Gastroesophageal sphincter (tissue), 3 donors: ENCODE measurements around the gene BCLAF1.

ENCODE experiments used
- CTCF ChIP-seq, 4 experiments: fragments of 200-600 bp in 2 of 4; fragments of 450-650 bp in 2 of 4; sonication (generic) in 1 of 4; IDR thresholded peaks; one replicate each; pipeline ENCODE4 v1.5.1; 2017 to 2019; ENCODE audit warnings: antibody characterized with exemption in 4 of 4, mild to moderate bottlenecking in 2 of 4, moderate library complexity in 2 of 4
- POLR2A ChIP-seq, 2 donors: fragments of 450-650 bp; IDR thresholded peaks; one replicate each; pipeline ENCODE4 v1.6.1; 2017; ENCODE audit warnings: antibody characterized with exemption in 2 of 2, mild to moderate bottlenecking in 2 of 2, moderate library complexity in 1 of 2

GRCh38 chr6:136309729-136310311, 20.2 kb upstream of the BCLAF1 start:
- TF ChIP-seq CTCF (IDR thresholded peaks at IDR 0.05) (no peak), POLR2A (IDR thresholded peaks at IDR 0.05) (no peak)
